HG03175 (cell line): Measurements from ENCODE around the gene SRBD1.

Experiments used
- ATAC-seq: cut with Tn5 transposase; IDR thresholded peaks from one replicate; pipeline ENCODE4 v1.9.1; 2021; ENCODE audit warnings: mild to moderate bottlenecking, moderate library complexity; ENCODE audit not compliant: unreplicated experiment

The SRBD1 gene

GRCh38 chr2:45554742-45555140 lies 56.3 kb downstream of the SRBD1 start:
- ATAC-seq, result no peak

GRCh38 chr2:45554073-45554741 lies 56.9 kb downstream of the SRBD1 start:
- ATAC-seq, result no peak

- ATAC-seq, result no peak
These were observed 59.2 kb downstream of the SRBD1 start for GRCh38 chr2:45551862-45552261.

DNA sequence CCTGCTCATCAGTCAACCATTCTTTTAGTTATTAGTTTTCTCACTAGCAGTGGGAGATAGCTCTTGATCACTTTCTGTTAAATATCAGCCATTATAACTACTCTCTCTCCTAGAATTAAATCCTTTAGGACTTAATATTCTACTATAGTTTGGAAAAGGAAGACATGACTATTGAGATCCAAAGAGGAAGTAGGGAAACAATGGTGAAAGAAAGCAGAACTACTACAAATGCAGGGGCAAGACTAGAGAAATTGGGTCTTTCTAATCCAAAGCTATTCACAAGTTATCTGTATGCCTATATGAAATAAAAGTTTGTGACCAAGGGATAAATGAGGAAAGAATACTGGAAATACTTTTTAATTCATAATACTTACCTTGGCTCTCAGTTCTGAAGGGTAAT lies 65.1 kb downstream of the SRBD1 start:
- no peak for ATAC-seq

DNA sequence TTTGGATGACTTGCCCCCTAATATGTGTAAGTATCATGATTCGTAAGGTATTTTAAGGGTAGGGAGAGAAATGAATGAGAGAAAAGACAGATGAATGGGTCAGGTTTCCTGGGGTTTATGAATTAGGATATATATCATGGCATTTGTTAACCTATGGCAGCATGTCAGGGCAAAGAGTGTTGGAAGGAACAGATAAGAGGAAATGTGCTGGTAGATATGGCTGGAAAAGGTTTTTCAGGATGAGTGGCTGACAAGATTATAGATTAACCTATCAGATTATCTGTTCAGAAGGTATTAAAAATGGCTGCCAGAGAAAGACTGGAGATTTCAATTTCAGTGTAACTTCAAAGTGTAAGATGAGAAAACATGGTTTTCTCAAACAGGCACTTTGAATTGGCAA lies 67.8 kb downstream of the SRBD1 start:
- no peak for ATAC-seq

- ATAC-seq, result no peak
These were observed 69.1 kb downstream of the SRBD1 start for GRCh38 chr2:45542013-45542412.

- ATAC-seq, result no peak
These were observed 69.6 kb downstream of the SRBD1 start for GRCh38 chr2:45541450-45541849.

DNA sequence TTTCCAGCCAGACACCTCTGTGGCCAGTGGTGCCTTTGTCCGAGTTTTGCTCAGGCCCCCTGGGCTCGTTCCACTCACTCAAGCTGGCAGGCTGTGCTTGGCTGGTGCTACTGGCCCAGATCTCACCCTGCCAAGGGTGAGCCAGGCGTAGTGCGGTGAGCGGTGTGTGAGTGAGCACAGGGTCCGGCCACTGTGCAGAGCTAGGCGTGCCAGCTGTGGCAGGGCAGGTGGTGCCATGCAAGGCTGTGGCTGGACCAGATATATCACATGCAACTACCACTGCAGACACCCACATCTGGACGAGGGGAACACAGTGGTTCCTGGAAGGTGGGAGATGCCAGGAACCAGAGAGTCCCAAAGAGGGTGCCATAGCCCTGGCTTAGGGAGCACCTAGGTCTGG lies 70.1 kb downstream of the SRBD1 start:
- ATAC-seq, result no peak

DNA sequence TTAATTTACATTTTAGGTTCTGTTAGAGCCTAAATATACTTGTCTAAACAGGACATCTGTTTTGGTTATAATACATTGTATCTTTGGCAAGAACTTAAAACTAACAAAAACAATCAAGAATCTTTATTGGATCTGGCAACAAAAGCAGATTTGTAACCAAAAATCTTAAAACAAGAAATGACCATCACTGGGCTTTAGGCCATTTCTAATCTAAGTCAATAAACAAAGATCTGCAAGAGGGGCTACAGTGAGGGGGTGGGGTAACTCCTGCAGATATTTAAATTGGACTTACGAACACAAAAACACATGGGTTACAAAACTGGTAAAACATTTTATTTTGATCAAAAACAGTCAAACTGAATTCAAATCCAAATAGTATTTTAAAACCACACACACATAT lies 77.3 kb downstream of the SRBD1 start:
- no peak for ATAC-seq

GRCh38 chr2:45532181-45532580 lies 78.9 kb downstream of the SRBD1 start:
- no peak for ATAC-seq

DNA sequence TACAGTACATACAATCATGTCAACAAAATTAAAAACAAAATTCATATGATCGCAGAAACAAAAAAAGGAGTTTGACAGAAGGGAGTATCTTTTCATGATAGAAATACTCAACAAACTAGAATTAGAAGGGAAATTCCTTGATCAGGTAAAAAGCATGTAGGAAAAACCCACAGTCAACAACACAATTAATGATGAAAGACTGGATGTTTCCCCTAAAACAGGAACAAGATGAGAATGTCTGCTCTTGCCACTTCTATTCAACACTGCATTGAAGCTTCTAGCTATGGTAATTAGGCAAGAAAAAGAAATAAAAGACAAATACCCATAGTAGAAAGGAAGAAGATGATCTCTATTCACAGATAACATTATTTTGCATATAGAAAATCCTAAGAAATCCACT lies 87.1 kb downstream of the SRBD1 start:
- ATAC-seq, result no peak

DNA sequence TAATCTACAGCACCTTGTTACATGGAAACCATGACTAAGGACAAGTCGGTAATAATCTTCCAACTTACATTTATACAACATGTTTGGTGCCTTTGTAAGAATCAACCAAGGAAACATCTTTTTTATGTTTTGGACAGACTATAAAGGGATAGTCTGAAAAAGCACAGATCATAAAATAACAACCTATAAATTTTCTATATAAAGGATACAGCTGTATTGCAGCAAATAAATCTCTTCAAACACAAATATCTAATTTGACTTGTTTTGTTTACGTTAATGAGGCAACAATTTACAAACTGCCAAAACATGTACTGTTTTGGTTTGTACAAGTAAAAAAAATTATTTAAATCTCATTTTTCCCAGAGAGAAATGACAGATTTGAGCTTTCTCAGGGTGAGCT lies 92.5 kb downstream of the SRBD1 start:
- no peak for ATAC-seq

DNA sequence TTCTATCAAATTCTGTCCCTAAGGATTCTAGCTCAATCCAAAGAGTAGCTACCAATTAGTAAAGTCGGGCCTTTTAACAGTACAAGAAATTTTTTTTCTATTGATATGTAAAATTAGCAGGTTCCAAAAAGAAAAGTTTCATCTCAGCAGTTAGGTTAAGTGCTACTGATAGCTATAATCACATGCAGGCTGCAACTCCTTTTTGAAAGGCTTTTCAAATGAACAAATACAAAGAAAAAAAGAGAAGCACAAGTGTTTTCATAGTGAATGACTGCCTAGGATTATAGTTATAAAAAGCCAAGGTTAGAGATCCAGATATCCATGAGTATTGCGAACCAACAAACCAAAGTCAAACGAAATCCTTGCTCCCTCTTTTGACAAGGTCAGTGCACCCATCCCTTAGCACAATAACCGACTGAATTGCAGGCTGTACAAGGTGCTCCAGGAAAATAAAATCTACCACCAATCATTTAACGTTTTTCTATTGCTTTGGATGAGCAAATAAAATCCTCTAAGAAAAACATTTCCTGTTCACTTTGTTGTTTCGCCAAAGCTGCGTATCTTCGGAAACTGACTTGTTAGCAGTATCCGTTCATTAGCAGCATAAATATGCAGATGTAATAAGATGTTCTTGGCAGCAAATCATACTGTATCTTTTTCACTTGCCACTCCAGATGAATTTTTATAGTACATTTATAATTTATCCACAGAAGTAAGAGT lies 100.2 kb downstream of the SRBD1 start:
- ATAC-seq, result no peak

DNA sequence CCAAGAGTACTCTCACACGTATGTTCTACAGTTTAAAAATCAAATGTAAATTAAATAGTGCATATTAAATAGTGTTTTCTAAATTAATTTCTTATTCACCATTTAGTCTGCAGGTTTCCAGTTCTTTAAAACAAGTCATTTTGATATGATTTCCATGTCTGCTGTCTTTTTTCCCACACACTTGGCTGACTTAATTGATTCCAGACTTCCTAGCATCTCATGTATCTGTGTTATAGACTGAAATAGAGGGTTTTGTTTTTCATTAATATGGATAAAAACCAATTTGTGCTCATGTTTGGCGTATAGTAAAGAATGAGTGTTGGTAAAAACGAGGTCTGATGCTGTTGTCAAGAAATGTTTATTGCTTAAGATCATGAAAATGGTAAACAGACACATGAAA lies 104.3 kb downstream of the SRBD1 start:
- ATAC-seq, result no peak

GRCh38 chr2:45505138-45505537 lies 105.9 kb downstream of the SRBD1 start:
- no peak for ATAC-seq

GRCh38 chr2:45498661-45499550 lies 112.2 kb downstream of the SRBD1 start:
- ATAC-seq, result no peak

DNA sequence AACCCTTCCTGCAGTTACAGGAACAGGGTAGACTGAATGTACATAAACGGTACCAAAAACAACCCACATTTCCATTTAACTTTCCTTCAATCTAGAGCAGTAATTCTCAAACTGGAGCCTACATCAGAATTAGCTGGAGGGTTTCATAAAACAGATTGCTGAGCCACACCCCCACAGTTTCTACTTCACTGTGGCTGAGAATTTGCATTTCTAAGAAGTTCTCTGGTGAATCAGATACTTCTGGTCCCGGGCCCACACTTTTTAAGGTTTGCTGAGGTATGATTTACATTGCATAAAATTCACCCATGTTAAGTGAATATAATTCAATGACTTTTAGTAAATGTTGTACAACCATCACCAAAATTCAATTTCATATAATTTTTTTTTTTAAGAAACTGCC lies 113.7 kb downstream of the SRBD1 start:
- ATAC-seq, result no peak

DNA sequence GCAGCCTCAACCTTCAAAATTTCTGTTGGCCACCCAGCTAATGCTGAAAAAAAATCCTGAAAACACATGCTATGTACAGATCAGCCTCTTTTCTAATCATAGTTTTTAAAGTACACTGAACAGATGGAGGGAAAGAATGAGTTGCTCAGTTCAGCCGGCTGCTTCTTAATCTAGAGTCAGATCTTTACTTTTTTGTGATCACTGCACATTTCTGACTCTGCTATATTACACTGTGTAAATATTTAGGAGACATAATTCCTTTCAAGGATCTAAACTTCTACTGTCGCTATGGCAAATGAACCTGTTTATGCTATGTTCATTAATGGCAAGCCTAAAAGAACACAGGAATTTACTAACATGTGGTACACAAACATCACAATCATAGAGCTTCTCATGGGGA lies 114.2 kb downstream of the SRBD1 start:
- ATAC-seq, result no peak

GRCh38 chr2:45494978-45495293 lies 116.1 kb downstream of the SRBD1 start:
- no peak for ATAC-seq

DNA sequence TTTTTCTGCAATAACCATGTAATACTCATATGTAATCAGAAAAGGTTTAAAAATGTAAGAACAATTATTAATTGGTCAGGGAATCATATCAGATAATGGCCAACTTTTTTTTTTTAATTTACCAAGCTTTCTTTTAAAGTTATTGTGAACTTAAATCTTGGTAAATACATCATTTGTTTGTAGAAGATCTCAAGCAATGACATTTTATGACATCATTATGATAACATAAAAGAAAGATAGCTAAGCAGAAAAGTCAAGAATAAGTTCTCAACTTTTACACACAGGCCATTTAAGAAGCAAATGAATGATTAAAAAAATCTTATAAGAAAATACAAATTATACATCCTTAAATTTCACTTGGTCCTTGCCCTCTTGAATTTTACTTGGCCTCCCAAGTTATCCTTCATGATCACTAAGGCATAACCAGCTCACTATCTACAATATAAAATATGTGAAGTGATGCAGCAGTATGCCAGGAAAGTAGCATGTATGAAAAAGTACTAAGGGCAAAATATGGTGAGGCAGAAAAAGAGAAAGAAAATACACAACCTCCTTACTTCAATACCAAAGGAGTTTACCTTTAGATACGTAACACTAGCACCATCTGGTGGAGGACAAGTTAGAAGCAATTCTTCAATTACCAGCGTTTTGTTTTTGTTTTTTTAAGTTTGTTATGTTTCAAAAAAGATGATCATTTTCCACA lies 116.6 kb downstream of the SRBD1 start:
- no peak for ATAC-seq

- no peak for ATAC-seq
These were observed 126.1 kb downstream of the SRBD1 start for GRCh38 chr2:45484965-45485364.
